Central memory CD8-positive, alpha-beta T cell (primary cell): Measurements from ENCODE around the gene CDK11B.

ENCODE experiments used
- ATAC-seq: fragments of 150-1000 bp; cut with Tn5 transposase; replicated peaks from 2 replicates; pipeline ENCODE4 v1.10.0; 2022; ENCODE audit warnings: mild to moderate bottlenecking, moderate FRiP score, moderate number of reproducible peaks; ENCODE audit not compliant: poor library complexity, severe bottlenecking; ENCODE audit errors: extremely low read depth
- DNase-seq, 2 donors: peaks; one replicate each; pipeline ENCODE4 v3.0.0; 2021; ENCODE audit warnings: low spot score in 2 of 2
- H3K27ac Mint-ChIP-seq: one replicate; pipeline ENCODE4 v1.8.0; 2022; ENCODE audit warnings: low read depth, mild to moderate bottlenecking, moderate library complexity, mixed read lengths
- H3K27me3 Mint-ChIP-seq: one replicate; pipeline ENCODE4 v1.8.0; 2022; ENCODE audit warnings: mixed read lengths
- H3K36me3 Mint-ChIP-seq: one replicate; pipeline ENCODE4 v1.8.0; 2022; ENCODE audit warnings: mild to moderate bottlenecking, moderate library complexity, mixed read lengths; ENCODE audit not compliant: insufficient read depth
- H3K4me1 Mint-ChIP-seq: one replicate; pipeline ENCODE4 v1.8.0; 2022; ENCODE audit warnings: mixed read lengths
- H3K4me3 Mint-ChIP-seq: one replicate; pipeline ENCODE4 v1.8.0; 2022; ENCODE audit warnings: mild to moderate bottlenecking, moderate library complexity, mixed read lengths
- H3K9me3 Mint-ChIP-seq: one replicate; pipeline ENCODE4 v1.8.0; 2022; ENCODE audit warnings: mixed read lengths

CDK11B gene

DNA sequence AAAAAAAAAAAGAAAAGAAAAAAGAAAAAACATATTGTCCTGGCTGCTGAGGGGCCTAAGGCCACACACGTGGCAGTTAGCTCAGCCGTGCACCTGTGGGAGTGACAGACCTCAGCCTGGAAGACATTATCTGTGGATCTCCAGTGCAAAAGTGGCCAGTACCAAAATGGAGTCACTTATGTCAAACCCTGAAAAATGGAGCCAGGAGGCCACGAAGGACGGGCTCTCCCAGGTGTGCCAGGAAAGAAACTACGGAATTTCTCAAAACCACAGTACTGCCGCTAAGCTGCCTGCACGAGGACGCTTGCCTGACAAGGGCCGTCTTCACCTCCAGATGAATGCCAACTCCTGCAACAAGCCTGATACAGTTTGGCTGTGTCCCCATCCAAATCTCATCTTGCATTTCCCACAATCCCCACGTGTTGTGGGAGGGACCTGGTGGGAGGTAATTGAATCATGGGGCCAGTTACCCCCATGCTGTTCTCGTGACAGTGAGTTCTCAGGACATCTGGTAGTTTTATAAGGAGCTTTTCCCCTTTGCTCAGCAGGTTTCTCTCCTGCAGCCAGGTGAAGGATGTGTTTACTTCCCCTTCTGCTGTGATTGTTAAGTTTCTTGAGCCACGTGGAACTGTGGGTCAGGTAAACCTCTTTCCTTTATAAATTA lies 48.9 kb downstream of the CDK11B start:
- no peaks in the 10 kb centered on the region for H3K27me3 Mint-ChIP-seq
- no peak for DNase-seq
- peaks cover 21% of the 10 kb centered on the region for H3K4me1 Mint-ChIP-seq
- H3K4me3 Mint-ChIP-seq, result no peak overlapping the region
- H3K36me3 Mint-ChIP-seq, result peaks cover 14% of the 10 kb centered on the region
- ATAC-seq, result no peak
- H3K27ac Mint-ChIP-seq, result no peak overlapping the region
- no peaks in the 10 kb centered on the region for H3K9me3 Mint-ChIP-seq

DNA sequence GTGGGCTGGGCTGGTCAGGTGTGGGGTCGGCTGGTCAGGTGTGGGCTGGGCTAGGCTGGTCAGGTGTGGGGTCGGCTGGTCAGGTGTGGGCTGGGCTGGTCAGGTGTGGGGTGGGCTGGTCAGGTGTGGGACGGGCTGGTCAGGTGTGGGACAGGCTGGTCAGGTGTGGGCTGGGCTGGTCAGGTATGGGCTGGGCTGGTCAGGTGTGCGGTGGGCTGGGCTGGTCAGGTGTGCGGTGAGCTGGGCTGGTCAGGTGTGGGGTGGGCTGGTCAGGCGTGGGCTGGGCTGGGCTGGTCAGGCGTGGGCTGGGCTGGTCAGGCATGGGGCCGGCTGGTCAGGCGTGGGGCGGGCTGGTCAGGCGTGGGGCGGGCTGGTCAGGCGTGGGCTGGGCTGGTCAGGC lies 52.6 kb downstream of the CDK11B start:
- Mint-ChIP-seq H3K36me3 (peaks cover 6% of the 10 kb centered on the region), H3K9me3 (no peaks in the 10 kb centered on the region), H3K27ac (no peak overlapping the region), H3K4me1 (peaks cover 5% of the 10 kb centered on the region), H3K27me3 (no peaks in the 10 kb centered on the region), H3K4me3 (no peak overlapping the region)
- ATAC-seq (no peak), DNase-seq (no peak)

DNA sequence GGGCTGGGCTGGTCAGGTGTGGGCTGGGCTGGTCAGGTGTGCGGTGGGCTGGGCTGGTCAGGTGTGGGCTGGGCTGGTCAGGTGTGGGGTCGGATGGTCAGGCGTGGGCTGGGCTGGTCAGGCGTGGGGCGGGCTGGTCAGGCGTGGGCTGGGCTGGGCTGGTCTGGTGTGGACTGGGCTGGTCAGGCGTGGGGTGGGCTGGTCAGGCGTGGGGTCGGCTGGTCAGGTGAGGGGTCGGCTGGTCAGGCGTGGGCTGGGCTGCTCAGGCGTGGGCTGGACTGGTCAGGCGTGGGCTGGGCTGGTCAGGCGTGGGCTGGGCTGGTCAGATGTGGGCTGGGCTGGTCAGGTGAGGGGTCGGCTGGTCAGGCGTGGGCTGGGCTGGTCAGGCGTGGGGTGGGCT lies 53.1 kb downstream of the CDK11B start:
- Mint-ChIP-seq H3K4me3 (no peak overlapping the region), H3K27me3 (no peaks in the 10 kb centered on the region), H3K9me3 (no peaks in the 10 kb centered on the region), H3K36me3 (peaks cover 4% of the 10 kb centered on the region), H3K27ac (no peak overlapping the region), H3K4me1 (peaks cover 5% of the 10 kb centered on the region)
- DNase-seq (no peak), ATAC-seq (no peak)

DNA sequence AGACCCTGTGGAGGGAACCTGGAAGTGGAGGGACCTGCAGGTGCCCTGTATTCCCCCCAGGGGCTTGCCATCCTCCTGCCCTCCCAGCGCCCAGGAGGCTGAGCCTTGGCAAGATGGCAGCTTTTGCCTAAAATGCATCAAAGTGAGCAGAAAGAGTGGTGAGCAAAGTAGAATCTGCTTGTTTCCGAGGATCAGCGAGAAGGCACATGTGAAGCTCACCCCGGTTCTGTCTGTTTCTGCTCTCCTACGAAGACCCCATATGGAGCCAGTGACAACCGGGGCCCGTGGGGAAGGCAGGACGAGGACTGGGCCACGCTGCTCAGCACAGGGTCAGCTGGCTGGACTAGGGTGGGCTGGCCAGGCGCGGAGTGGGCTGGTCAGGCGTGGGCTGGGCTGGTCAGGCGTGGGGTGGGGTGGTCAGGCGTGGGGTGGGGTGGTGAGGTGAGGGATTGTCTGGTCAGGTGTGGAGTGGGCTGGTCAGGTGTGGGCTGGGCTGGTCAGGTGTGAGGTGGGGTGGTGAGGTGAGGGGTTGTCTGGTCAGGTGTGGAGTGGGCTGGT lies 53.7 kb downstream of the CDK11B start:
- peaks cover 5% of the 10 kb centered on the region for H3K4me1 Mint-ChIP-seq
- H3K9me3 Mint-ChIP-seq, result no peaks in the 10 kb centered on the region
- H3K27ac Mint-ChIP-seq, result no peak overlapping the region
- H3K4me3 Mint-ChIP-seq, result no peak overlapping the region
- peaks cover 4% of the 10 kb centered on the region for H3K36me3 Mint-ChIP-seq
- DNase-seq, result no peak
- H3K27me3 Mint-ChIP-seq, result no peaks in the 10 kb centered on the region
- no peak for ATAC-seq

DNA sequence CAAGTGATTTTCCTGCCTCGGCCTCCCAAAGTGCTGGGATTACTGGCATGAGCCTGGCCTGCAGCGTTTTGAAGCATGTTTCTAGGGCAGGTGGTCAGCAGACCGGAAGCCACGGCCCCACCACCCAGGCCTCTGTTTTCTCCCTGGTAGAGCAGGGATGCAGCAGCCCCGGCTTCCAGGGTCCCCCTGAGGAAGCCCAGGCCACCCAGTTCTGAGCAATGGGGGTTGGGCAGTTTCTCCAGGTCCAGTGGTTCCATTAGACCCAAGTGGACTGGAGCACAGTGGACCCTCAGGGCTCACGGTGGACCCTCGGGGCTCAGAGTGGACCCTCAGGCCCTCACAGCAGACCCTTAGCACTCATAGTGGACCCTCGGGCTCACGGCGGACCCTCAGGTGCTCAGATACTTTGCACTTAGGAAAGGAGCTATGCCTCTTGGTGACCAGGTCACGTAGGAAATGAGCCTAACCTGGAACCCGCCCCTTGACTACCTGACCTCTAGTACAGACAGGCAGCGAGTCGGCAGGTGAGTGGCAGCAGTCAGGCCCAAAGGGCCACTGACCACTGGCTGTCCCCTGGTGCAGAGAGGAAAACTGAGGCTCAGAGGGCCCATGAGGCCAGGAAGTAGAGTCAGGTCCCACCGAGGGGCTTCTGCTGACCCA lies 54.3 kb downstream of the CDK11B start:
- no peak for ATAC-seq
- Mint-ChIP-seq H3K36me3 (peaks cover 4% of the 10 kb centered on the region), H3K27ac (no peak overlapping the region), H3K4me1 (peaks cover 5% of the 10 kb centered on the region), H3K4me3 (no peak overlapping the region), H3K9me3 (no peaks in the 10 kb centered on the region), H3K27me3 (no peaks in the 10 kb centered on the region)
- no peak for DNase-seq

DNA sequence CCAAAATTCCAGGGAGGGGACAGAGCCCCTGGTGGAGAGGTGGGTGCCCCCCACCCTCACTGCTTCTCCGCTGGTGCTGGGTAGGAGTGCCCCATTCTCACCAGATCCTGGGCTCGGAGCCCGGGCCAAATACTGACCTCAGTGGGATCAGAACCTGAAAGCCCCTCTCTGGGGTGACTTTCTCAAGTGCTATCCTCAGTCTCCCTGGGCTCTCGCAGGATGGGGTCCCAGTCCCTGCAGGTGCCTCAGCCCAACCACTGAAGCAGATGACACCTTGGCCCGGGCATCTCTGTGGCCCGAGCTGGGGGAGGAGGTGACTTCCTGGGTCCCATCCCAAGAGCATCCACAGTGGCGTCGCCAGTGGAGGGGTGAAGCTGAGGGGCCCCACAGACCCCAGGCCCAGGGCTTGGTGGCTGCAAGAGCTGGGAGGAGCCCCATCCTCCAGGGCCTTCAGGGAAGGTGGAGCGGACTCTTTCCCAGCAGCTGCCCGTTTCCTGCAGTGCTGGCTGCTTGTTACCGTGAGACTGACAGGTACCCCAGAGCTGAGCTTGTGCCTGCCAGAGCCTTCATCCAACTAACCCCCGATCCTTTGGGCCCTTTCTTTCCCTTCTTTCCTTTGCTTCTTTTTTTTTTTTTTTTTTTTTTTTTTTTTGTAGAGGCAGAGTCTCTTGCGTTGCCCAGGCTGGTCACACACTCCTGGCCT lies 55.0 kb downstream of the CDK11B start:
- Mint-ChIP-seq H3K4me1 (peaks cover 9% of the 10 kb centered on the region), H3K4me3 (no peak overlapping the region), H3K27me3 (no peaks in the 10 kb centered on the region), H3K9me3 (no peaks in the 10 kb centered on the region), H3K27ac (no peak overlapping the region), H3K36me3 (peaks cover 2% of the 10 kb centered on the region)
- ATAC-seq, result no peak
- DNase-seq, result no peak

DNA sequence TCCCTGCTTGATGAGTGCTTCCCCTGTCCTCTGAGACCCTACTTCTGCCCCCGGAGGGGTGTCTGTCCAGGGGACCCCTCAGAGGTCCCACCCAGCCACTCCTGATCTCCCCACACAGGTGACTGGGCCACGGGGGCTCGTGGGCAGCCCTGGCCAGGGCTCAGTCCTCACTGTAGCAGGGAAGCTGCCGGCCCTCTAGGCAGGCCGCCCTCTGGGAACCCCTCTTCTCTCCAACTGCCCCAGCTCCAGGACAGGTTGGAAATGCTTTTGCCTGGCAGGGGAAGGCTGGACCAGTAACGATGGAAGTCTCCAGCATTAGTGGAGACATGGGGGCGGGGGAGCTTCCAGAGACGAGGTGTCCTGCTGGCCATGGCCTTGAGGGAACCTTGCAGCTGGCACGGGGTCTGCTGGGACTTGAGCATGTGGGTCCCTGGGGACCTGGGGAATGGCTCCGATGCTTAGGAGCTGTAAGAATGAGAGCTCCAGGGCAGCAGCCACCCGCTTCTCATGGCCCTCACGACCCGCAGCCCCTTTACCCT lies 55.8 kb downstream of the CDK11B start:
- no peak overlapping the region for H3K27ac Mint-ChIP-seq
- H3K9me3 Mint-ChIP-seq, result no peaks in the 10 kb centered on the region
- peaks cover 11% of the 10 kb centered on the region for H3K4me1 Mint-ChIP-seq
- ATAC-seq (no peak), DNase-seq (no peak)
- H3K4me3 Mint-ChIP-seq, result no peak overlapping the region
- H3K27me3 Mint-ChIP-seq, result no peaks in the 10 kb centered on the region
- peaks cover 2% of the 10 kb centered on the region for H3K36me3 Mint-ChIP-seq

DNA sequence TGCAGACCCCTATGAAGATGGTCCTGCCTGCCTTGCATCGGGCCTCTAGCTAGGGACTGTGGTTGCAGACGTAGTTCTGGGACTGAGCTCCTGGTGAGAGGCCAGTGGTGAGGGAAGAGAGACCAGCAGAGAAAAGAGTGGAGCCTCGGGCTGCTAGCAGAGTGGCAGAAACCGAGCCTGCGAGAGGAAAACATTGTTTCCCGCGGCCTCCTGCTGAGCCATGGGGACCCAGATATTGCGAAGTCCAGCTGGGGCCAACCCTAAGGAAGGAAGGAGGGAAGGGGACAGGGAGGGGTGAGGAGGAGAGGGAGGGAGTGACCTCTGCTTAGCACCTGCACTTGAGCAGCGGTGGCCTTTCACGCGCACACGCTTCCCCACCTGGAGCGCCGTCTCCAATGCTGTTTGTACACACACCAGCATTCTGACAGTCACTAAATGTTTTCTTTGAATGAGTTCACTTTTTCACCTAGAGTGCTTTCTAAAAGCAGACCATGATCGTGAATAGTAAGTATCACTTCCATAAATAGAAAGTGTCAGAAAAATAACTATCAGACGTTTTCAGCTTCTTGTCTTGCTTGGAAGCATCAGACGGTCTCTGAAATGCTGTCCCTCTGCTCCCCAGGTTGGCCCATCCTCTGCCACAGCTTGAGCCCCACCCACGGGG lies 56.4 kb downstream of the CDK11B start:
- no peaks in the 10 kb centered on the region for H3K27me3 Mint-ChIP-seq
- no peak for DNase-seq
- no peak for ATAC-seq
- H3K4me3 Mint-ChIP-seq, result no peak overlapping the region
- H3K9me3 Mint-ChIP-seq, result no peaks in the 10 kb centered on the region
- H3K27ac Mint-ChIP-seq, result no peak overlapping the region
- peaks cover 2% of the 10 kb centered on the region for H3K36me3 Mint-ChIP-seq
- H3K4me1 Mint-ChIP-seq, result peaks cover 11% of the 10 kb centered on the region

DNA sequence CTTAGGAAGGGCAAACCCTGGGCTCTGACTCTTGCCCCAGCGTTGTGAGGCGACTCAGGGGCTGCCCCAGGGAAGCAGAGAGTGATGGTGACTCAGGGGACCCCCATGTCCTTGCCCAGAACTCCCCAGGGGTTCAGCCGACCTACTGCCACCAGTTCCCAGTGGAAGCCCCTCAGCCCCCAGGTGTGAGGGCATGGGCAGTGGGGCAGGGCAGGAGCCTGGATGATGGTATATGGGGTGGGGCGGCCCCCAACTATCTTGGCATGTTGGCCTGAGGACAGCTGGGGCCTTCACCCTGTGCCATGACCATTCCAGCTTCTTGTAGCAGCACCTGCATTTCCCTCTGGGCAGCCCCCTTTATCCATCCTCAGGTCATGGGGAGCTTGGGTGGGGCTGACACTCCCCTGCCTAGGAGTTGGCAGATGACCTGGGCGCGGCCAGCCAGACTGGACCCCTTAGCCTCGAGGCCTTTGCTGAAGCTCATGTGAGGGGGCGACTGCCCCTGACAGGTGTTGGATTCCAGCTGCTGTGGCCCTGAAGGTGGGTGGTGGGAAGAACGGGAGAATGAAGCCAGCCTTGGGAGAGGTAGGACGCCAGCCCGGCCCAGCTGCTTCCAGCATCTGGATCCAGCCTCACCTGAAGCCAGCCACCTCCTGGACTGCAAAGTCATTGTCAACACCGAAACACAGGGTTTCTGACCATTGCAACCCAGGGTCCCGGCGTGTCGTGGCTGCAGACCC lies 57.1 kb downstream of the CDK11B start:
- DNase-seq (no peak), ATAC-seq (no peak)
- Mint-ChIP-seq H3K4me3 (peak overlapping the region; percentile 76), H3K27me3 (no peaks in the 10 kb centered on the region), H3K9me3 (no peaks in the 10 kb centered on the region), H3K36me3 (no peaks in the 10 kb centered on the region), H3K27ac (no peak overlapping the region), H3K4me1 (peaks cover 7% of the 10 kb centered on the region)

DNA sequence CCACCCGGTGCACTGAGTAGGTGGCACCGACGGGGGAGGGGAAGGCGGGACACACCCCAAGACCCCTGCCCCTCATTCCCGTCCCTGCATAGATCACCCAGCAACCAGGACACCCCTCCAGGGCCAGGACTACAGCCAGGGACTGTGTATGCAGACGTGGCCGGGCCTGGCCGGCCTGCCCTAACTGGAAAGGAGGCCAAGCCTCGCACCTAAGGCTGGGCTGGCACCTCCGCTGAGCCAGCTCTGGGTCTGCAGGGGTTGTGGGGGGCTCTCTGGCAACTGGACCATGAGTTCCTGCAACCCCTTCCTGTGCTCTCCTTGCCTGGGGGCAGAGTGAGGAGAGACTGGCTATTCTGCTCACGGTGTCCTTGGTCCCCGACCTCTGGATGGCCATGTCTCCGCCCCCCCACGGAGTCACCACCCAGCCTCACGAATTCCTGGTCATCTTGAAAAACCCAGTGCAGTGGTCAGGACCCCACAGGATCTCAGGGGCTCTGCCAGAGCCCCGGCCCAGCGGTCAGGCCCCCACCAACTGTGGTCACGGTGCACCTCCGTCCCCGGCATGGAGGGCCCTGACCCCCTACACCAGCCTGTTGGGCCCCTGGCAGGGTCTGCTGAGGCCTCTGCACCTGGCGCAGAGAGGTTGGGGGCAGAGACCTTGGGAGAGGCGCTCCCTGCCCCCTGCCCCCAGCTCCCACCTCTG lies 57.8 kb downstream of the CDK11B start:
- Mint-ChIP-seq H3K36me3 (no peaks in the 10 kb centered on the region), H3K9me3 (no peaks in the 10 kb centered on the region), H3K4me1 (peaks cover 7% of the 10 kb centered on the region), H3K4me3 (peak overlapping the region; percentile 76), H3K27ac (no peak overlapping the region), H3K27me3 (no peaks in the 10 kb centered on the region)
- no peak for ATAC-seq
- DNase-seq, result no peak

DNA sequence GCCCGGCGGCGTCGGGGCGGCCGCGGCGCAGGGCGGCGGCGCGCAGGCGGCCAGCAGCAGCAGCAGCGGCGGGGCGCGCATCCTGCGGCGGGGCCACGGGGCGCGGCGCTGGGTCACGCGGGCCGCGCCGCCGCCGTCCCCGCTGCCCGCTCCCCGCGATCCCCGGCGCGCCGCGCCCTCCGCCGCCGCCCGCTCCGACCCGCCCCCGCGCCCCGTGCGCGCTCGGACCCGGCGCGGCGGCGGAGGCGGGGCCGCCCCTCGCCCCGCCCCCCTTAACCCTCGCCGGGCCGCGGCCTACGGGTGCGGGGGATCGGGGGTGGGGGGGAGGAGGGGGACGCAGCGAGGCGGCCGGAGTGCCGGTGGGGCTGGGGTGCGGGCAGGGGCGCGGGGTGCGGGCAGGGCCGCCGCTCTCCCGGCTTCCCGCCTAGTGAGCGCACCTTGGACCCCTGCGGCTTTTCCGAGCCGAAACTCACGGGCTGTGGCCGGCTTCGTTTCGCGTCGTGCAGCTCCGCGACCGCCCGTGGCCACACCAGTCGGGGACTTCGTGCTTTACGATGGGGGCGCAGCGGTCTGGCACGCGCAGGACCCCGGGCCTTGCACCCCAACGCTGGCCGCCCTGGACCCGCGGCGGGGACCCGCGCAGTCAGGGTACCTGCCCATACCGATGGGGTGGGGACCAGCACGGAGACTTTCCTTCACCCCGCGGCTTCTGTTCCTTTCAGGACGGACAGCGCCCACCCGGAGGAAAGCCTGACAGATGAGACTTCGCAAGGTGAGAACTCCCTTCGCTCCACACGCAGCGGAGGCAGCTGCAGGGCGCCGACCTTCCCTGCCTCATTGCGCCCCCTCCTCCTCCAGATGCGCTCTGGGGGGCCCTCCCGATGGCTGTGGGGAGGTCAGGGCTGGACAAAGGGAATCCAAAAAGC lies 58.6 kb downstream of the CDK11B start, which contains the start of gene FNDC10:
TSS of gene FNDC10 (minus strand) at position 201 of the 926 bp plus-strand sequence. CDS start at position 81, 120 bp downstream.
- Mint-ChIP-seq H3K9me3 (no peaks in the 10 kb centered on the region), H3K36me3 (no peaks in the 10 kb centered on the region), H3K27ac (peak within 1 kb of the TSS; percentile 60), H3K4me1 (peaks cover 7% of the 10 kb centered on the region), H3K27me3 (no peaks in the 10 kb centered on the region), H3K4me3 (peak within 1 kb of the TSS; percentile 78)
- DNase-seq, result no peak
- ATAC-seq, result peak; percentile 34
